Smooth muscle cell of the brain vasculature (primary cell): ENCODE results near the gene BRF1.

Experiments used
- DNase-seq: peaks from one replicate; pipeline ENCODE4 v3.0.0-alpha.2; 2012; ENCODE audit warnings: low read depth, low spot score

The BRF1 gene

DNA sequence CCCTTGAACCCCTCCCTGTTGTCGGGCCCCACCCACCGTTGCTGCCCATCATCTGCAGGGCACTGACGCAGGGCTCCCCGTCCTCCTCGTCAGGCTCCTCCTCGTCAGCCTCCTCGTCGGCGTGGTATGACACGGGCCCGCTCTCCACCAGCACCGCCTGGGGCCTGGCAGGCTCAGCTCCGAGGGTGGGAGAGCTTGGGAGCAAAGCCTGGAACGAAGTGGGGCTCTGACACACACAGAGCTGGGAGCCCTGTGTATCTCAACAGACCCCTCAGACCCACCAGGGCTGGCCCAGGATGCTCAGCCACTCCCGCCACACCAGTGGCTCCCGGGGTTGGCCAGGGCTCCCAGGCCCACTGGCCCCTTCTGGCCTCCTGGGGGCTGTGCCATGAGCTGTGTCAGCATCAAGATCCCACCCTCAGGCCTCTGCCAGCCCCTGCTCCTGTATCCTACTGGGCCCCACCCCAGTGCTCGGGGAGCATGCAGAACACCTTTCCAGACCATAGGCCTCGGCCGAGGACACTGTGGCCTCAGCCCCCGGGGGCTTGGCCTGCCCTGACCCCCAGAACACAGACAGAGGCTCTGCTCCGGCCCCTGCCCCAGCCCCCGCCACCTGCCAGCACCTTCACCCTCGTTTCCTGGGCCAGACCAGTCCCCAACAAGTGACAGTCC, 89.6 kb downstream of the BRF1 start:
- no peak for DNase-seq

GRCh38 chr14:105210266-105211025, 90.4 kb downstream of the BRF1 start:
- DNase-seq, result no peak

DNA sequence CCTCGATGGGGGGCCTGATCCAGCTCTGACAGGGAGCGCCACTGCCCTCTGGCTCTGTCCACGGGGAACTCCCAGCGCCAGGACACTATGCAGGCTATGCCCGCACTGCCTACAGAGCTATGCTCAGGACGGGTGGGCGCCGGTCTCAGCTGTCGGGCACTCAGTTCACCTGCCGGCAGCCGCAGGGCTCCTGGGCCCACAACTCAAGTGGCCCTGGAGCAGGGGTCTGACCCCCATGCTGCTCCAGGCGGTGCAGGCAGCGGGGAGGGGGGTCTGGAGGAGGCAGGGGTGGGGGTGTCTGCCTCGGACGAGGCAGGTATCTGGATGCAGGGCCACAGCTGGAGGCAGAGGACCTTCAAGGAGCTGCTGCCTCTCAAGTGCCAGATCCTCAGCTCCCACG, 91.2 kb downstream of the BRF1 start:
- DNase-seq, result no peak

GRCh38 chr14:105209091-105209490, 91.7 kb downstream of the BRF1 start:
- DNase-seq, result no peak

DNA sequence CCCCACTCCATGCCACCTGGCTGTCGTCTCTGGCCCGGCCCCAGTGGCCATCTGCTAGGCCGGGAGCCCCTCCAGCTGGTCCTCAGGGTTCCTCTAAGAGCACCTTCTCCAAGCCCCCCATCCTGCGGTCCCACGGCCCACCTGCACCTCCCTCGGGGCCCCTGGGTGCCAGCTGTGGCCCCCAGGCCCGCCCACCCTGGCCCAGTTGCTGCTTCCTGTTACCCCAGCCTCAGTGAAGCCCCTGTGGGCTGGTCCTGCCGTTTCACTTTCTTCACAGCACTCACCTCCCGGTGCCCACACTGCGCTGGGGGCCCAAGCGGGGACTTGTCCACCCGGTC, 92.1 kb downstream of the BRF1 start:
- no peak for DNase-seq

GRCh38 chr14:105207996-105208737, 92.6 kb downstream of the BRF1 start:
- no peak for DNase-seq

DNA sequence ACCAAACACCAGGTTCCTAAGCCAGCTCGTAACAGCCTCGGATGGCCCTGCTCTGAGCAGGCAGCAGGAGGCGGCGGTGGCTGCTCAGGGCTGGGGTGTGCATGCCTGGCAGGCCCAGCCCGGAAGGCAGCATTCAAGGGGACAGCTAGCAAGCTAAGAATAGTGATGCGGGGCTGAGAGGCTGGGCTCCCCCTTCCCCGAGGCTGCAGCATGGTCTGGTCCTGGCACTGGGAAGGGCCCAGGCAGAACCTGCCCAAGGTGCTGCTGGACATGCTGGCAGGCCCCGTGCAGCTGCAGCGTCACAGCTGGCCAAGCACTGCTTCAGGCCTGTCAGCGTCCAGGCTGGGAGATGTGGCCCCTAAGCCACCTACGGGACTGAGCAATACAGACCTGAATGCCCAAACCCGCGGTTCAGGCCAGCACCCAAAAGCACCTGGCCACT, 93.3 kb downstream of the BRF1 start:
- no peak for DNase-seq

DNA sequence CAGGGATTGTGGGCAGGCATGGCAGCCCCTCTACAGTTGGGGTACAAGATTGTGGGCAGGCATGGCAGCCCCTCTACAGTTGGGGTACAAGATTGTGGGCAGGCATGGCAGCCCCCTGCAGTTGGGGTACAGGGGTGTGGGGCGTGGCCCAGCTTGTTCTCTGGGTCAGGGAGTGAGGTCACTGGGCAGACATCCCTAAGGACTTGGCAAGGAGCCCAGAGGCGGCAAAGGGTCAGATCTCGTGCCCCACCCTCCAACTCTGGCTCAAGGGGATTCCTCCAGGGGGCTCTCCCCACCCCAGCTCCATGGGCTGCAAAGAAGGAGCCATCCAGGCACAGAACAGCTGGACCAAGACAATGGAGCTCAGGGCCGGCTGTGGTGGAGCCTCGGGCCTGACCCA, 93.9 kb downstream of the BRF1 start:
- DNase-seq, result no peak

GRCh38 chr14:105205673-105206208, 95.1 kb downstream of the BRF1 start:
- DNase-seq, result no peak

GRCh38 chr14:105204931-105205672, 95.7 kb downstream of the BRF1 start:
- no peak for DNase-seq

DNA sequence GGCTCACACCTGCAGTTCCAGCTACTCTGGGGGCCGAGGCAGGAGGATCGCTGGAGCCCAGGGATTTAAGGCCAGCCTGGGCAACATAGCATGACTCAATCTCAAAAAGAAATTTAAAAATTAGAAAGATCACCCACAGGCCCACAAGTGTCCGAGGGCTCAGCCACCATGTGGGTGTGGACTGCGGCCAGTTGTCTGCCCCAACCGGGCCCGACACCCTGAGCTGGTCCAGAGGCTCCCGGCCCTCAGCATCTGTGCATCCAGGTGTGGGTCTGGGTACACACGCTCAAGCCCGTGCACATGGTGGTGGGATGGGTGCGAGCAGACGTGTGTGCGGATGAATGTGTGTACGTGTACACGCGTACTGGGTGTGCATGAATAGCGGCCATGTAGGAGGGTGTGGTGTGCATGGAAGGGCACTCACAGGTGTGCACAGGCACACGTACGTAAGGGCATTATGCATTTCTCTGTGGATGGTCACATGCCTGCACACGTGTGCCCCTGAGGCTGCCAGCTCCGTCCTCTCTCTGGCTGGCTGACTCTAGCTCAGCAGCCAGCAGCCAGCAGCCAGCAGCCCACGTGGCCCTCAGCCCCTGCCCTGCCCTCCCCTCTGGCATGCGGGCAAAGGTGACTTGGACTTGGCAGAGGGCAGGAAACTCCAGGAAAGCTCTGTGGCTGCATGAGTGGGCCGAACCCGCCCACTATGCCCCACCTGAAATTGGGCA, 96.4 kb downstream of the BRF1 start:
- no peak for DNase-seq

- no peak for DNase-seq
Observed at GRCh38 chr14:105203701-105204100, 97.1 kb downstream of the BRF1 start.

DNA sequence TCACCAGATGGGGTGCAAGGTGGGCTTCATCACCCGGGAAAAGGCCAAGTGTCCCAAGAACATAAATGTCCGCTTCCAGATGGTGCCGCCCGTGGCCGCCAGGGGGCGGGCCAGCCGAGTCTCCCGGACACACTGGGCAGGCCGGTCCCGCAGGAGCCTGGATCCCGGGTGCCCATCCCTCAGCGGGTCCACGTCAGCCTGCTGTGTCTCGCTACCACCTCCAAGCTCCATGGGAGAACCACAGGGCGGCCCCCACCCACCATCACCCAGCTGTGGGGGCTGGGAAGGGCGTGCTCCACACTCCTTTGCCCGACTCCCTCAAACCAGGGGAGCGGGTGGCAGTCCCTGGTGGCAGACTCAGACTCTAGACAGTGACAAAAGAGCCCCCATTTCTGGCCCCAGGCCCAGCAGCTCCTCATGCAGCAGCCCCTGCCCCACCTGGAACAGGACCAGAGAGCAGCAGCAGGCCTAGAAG, 97.7 kb downstream of the BRF1 start:
- no peak for DNase-seq

GRCh38 chr14:105201925-105202513, 98.8 kb downstream of the BRF1 start:
- no peak for DNase-seq

DNA sequence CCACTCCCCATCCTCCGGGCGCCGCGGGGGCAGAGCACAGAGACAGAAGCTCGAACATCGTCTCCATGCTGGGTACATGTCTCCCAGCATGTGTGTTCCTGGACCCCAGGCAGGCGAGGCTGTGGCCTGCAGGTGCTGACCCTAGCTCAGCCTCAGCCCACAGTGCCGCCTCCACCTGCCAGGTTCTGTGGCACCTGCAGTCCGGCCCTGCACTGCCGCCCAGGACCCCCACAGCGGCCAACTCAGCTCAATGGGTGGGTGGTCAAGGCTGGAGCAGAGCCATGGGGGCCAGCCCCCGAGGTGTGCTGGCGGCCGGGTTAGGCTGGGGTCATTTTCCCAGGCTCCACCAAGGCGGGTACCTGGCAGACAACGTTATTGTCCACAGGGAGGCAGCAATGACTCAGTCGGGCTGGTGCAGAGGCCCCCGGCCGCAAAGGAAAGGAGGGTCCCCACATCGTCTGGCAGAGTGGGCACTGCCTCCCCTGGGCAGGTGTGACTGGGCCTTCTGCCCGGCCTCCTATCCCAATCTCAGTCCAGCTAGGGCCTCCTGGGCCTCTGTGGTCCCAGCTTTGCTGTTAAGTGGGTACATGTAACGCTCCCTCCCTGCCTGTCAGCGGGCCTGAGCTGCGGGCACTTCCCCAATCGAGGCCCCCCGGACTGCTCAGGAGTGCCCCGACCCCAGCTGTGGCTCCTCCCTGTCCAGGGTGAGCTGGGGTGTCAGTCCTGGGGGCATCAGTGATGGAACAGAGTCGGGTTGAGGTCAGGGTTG, 99.5 kb downstream of the BRF1 start:
- DNase-seq, result no peak

GRCh38 chr14:105200641-105201040, 100.2 kb downstream of the BRF1 start:
- no peak for DNase-seq

- no peak for DNase-seq
Observed at GRCh38 chr14:105200074-105200473, 100.7 kb downstream of the BRF1 start.

DNA sequence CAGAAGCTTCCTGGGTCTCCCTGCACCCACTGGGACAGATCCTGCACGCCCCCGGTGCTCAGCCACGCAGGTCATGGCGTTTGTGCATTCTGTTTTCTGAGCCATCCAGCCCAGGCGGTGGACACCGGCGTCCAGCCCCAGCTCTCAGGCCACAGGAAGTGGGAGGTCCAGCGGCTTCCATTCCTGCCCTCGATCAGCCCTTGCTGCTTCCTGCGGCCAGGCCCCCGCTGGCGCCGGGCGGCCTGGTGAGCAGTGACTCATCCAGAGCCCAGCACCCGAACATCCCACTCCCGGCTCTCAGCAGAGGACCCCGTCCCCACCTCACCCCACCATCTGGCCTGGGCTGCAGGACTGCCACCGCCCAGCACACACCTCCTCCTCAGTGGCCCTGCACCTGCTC, 101.7 kb downstream of the BRF1 start:
- no peak for DNase-seq

DNA sequence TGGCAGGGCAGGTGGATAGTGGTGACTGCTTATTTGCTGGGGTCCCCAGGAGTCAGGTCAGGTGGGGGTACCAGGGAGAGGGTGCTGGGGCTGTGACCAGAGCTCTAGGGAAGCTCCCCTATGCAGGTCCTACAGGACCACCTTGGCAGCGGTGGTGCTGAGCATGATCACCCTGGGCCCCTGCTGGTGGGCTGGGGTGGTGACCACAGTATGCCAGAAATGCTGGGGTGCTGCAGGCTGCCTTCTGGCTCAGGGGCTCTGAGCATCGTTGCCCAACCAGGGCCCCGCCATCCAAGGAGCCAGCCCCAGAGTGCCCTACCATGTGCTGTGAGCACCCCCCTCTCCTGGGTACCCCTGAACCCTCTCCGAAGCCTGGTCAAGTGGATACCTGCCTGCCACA, 102.2 kb downstream of the BRF1 start:
- no peak for DNase-seq

DNA sequence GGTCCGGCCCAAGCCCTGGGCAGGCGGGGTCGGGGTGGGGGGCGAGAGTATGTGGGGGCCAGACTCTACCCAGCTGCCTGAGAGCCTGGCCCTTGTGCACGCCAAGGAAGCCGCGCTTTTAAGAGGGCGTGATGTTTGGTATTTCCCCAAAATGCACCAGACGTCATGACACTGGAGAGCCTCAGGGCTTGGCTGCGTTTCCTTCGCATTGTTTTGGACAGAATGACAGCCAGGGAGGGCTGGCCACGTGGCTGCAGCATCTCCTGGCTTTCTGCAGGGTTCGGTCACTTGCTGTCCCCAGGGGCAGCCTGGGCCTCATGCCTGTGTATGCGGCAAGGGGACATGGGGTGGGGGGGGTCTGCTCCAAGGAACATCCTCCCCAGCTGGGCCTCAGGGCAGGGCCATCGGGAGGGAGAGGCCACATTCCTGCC, 103.6 kb downstream of the BRF1 start:
- no peak for DNase-seq
